D721Med (cell line): ENCODE data around the gene DPEP2.
"Not testable (repeated sequence)": the region's sequence is repeated elsewhere in the genome, so short reads cannot be mapped to it uniquely, and the experiment has no call there.

Experiments used
- DNase-seq: peaks from one replicate; pipeline ENCODE4 v3.0.0; 2011; ENCODE audit warnings: low spot score; ENCODE audit not compliant: insufficient read length
- FAIRE-seq: peaks from 2 replicates; lab custom pipeline; 2011; peaks lifted over from hg19 to GRCh38; lab: Jason Lieb, UNC
- CTCF ChIP-seq: IDR thresholded peaks from 2 replicates; pipeline ENCODE4 v1.5.1; 2012; ENCODE audit warnings: mild to moderate bottlenecking, control low read depth; ENCODE audit not compliant: insufficient read depth; ENCODE audit errors: missing control alignments

DPEP2 gene

GRCh38 chr16:68019167-68019680, 19.9 kb upstream of the DPEP2 start:
- TF ChIP-seq CTCF: no peak
- FAIRE-seq (no peak), DNase-seq (no peak)

- FAIRE-seq (no peak), DNase-seq (no peak)
- TF ChIP-seq CTCF: no peak
Observed at GRCh38 chr16:68015681-68016080, 16.4 kb upstream of the DPEP2 start, which contains the start of gene DPEP2NB. Gene DPEP2NB (minus strand): TSS chr16:68015911. CDS start chr16:68015770, 141 bp downstream.

- DNase-seq (no peak), FAIRE-seq (no peak)
- TF ChIP-seq CTCF: no peak
Observed at GRCh38 chr16:68013440-68013839, 14.2 kb upstream of the DPEP2 start.

- not testable (repeated sequence) for FAIRE-seq, DNase-seq
Observed at GRCh38 chr16:68009872-68010271, 10.6 kb upstream of the DPEP2 start.

- FAIRE-seq (no peak), DNase-seq (no peak)
- no peak for TF ChIP-seq CTCF
Observed at GRCh38 chr16:68009157-68009735, 10.0 kb upstream of the DPEP2 start.

GRCh38 chr16:68005786-68006286, 6.6 kb upstream of the DPEP2 start:
- no peak for TF ChIP-seq CTCF
- DNase-seq (no peak), FAIRE-seq (no peak)

GRCh38 chr16:68005211-68005610, 5.9 kb upstream of the DPEP2 start:
- no peak for TF ChIP-seq CTCF
- no peak for DNase-seq
- FAIRE-seq: no peak
